IPS-18a (cell line): ENCODE data around the gene IRX1.
A peak's percentile ranks its signal among the peaks of the same experiment; 100 is the strongest.

Experiments used
- H3K27ac ChIP-seq: one replicate; pipeline ENCODE4 v1.5.1; 2013; ENCODE audit warnings: low read length
- H3K27me3 ChIP-seq: one replicate; pipeline ENCODE4 v1.6.1; 2013; ENCODE audit warnings: mild to moderate bottlenecking, low read length; ENCODE audit not compliant: control insufficient read depth, insufficient read depth
- H3K36me3 ChIP-seq: one replicate; pipeline ENCODE4 v1.6.1; 2013; ENCODE audit warnings: low read depth, low read length; ENCODE audit not compliant: control insufficient read depth
- H3K4me1 ChIP-seq: one replicate; pipeline ENCODE4 v1.6.1; 2013; ENCODE audit warnings: low read depth, low read length; ENCODE audit not compliant: control insufficient read depth
- H3K4me3 ChIP-seq: one replicate; pipeline ENCODE4 v1.5.1; 2013; ENCODE audit warnings: low read length
- H3K9ac ChIP-seq: one replicate; pipeline ENCODE4 v1.6.1; 2013; ENCODE audit warnings: mild to moderate bottlenecking, low read length, moderate library complexity
- H3K9me3 ChIP-seq: one replicate; pipeline ENCODE4 v1.6.1; 2013; ENCODE audit warnings: low read depth, low read length; ENCODE audit not compliant: control insufficient read depth

Gene IRX1

DNA sequence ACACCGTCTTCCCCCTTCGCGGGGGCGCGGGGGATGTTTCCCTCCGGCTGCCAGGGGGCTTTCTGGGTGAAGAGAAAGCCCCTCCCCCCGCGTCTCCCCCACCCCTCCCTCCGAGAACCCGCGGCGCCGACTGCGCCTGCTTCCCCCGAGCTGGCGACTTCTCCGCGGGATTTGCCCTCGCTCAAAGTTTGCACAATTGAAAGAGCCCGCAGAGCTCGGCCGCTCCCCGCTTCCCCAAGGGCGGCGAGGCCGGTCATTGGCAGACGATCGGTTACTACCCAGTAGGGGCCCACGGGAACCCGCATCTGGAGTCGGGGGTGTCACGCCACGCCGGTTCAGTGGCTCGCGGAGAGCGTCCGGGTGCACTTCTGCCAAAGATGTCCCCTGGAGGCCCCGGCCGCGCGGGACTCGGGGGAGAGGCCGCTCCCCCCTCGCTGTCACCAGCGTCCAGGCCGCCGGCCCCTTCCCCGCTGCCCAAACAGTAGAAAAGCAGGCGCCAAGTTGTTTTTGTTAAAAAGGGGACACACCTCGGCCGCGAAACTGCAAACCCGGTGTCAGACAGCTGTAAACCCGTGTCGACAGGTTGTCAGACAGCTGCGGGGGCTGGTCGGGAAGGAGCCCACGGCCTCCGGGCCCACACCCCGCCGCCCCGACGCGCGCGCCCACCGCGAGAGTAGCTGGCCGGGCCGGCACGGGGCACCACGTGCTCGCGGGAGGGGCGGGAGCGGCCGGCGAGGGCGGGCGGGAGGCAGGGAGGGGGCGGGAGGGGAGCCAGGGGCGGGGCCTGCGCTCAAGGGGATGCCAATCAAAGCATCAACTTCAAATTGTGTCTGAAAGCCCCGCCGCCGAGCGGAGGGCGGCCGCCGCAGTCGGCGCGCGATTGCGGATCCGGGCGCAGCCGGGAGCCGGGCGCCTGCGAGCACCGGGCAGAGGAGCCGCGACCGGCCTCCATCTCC, at the start of gene IRX1:
Gene IRX1, plus strand, starts transcription at position 827 of the 956 bp plus-strand sequence. CDS start 274 bp downstream, outside the sequence.
- no peak within 1 kb of the TSS for H3K27ac ChIP-seq
- peaks cover 35% of the 10 kb centered on the region for H3K4me1 ChIP-seq
- H3K9ac ChIP-seq = no peak within 1 kb of the TSS
- H3K4me3 ChIP-seq = peak within 1 kb of the TSS; percentile 55
- H3K9me3 ChIP-seq = no peaks in the 10 kb centered on the region
- H3K27me3 ChIP-seq = peaks cover 94% of the 10 kb centered on the region
- H3K36me3 ChIP-seq = no peaks in the 10 kb centered on the region

DNA sequence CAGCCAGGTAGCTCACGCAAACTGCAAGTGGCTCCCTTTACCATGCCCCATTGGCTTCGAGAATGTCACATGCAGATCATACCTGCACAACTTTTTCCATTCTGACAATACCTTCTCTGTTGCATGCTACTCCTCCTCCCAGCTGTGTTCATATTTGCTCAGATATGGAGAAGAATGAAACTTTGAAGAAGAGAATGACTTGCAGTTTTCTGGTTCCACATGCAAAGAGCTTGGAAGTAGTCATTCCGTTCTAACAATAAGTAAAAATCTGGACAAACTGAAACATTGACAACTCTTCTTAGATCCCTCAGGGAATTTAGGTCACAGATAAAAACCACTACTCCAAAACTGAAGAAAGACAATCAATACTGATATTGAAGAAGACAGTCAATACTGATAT, 49.6 kb upstream of the IRX1 start:
- H3K9ac ChIP-seq = no peak overlapping the region
- no peaks in the 10 kb centered on the region for H3K9me3 ChIP-seq
- H3K4me1 ChIP-seq = no peaks in the 10 kb centered on the region
- H3K4me3 ChIP-seq = no peak overlapping the region
- no peaks in the 10 kb centered on the region for H3K36me3 ChIP-seq
- H3K27ac ChIP-seq = no peak overlapping the region
- no peaks in the 10 kb centered on the region for H3K27me3 ChIP-seq

DNA sequence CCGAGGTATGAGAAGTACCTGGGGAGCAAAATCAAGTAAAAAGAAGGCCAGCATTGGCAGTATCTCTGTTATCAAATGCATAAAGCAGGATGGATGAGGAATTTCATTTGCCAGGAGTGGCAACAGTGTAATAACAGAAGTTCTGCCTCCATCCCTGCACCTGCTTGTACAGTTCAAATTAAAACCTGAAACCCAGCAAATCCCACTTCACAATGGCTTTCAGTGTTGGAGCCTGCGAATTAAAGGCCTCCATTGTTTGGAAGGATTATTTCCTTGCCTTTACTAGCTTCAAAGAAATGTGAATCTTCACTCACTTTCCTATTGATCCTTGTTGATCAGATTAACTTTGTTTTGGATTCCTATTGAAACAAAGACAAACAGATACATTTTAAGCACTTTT, 31.5 kb upstream of the IRX1 start:
- H3K27me3 ChIP-seq = no peaks in the 10 kb centered on the region

DNA sequence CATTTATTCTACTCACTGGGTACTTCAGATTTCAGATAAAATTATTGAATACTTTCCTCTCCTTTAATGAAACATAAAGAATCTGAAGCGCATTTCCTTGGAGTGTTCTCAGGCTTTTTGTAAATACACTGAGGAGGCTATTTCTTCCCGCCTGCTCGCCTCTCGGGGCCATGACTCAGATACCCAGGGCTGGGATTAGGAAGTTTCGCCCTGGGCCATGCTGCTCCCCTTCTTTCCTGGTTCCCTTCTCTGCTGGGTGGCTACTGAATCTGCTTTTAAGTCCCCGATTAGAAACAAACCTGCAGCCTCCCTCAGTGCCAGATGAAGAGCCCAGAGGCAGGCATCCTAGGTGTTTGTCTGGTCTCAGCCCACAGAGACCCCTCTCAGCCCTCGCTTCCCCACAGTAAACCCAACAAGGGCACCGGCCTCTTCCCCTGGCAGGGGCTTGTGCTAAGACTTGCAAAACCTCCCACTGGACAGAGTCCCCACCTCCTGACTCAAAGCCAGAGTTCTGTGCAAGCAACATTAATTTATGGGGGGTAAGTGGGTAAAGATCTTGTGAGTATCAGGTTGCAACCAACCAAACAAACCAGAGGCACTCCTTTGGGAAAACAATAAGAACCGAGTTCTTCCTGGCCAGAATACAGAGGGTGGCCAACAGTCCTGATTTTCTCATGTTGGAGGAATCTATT, 30.7 kb upstream of the IRX1 start:
- H3K36me3 ChIP-seq = no peaks in the 10 kb centered on the region
- no peak overlapping the region for H3K4me3 ChIP-seq
- no peaks in the 10 kb centered on the region for H3K4me1 ChIP-seq
- no peak overlapping the region for H3K27ac ChIP-seq
- peaks cover 3% of the 10 kb centered on the region for H3K9me3 ChIP-seq
- no peaks in the 10 kb centered on the region for H3K27me3 ChIP-seq
- no peak overlapping the region for H3K9ac ChIP-seq

More for the DNA sequence above, 31.5 kb upstream of the IRX1 start:
- Histone ChIP-seq H3K9me3 (peaks cover 5% of the 10 kb centered on the region), H3K9ac (no peak overlapping the region), H3K4me3 (no peak overlapping the region), H3K27ac (no peak overlapping the region), H3K4me1 (no peaks in the 10 kb centered on the region), H3K36me3 (no peaks in the 10 kb centered on the region)

DNA sequence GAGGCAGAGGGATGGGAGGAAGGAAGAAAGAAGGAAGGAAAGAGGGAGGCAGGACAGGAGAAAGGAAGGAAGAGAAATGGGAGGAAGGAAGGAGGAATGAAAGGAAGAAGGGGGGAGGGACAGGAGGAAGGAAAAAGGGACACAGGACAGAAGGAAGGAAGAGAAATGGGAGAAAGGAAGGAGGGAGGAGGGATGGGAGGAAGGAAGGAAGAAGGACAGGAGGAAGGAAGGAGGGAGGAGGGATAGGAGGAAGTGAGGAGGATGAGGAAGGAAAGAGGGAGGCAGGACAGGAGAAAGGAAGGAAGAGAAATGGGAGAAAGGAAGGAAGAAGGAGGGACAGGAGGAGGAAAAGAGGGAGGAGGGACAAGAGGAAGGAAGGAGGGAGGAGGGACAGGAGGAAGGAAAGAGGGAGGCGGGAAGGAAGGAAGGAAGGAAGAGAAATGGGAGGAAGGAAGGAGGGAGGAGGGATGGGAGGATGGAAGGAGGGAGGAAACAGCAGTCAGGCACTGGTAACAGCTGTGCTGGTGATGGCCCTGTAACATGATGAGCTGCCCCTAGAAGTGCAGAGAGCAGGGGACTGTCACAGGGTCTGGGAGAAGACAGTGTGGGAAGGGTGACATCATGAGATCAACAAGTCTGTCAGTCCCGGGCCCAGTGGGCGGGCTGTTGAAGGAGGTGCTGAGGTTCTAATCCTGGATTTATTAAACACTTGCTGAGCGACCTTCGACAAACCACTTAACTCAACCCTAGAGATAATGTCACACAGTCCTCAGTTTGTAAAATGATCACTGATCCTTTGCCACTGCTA, 10.7 kb upstream of the IRX1 start:
- peaks cover 53% of the 10 kb centered on the region for H3K27me3 ChIP-seq

DNA sequence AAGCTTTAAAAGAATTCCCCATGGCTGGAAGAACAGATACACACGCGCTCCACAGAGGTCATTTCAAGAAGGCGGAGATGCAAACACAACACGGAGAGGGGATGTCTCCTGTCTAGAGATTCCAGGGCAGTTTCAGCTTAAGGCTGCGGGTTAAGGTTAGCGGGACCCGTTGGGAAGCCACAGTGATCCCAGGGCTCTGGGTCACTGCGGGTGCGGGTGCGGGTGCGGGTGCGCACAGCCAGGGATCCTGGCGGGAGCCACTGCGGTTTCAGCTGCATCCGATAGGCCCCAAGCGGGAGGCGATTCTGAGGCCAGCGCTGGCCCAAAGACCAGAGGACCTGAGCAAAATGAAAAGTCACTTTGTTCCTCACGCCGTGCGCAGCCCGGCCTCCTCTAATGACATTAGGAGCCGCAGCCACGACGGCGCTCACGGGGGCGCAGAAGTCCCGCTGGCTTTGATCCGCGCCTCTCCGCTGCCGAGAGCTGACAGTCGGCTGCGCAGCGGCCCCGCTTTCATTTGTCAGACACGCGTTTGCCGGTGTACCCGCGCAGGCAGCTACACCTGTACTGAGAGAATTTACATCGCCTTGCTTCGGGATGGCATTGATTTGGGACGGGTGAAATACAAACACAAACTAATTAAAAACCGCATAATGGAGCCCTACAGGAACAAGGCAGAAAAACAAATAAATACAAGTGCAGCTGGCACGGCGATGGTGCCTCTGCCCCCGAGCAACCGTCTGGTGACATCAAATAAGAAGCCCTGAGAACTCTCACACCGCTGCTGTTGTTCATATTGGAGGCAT, 5.3 kb upstream of the IRX1 start:
- Histone ChIP-seq H3K9ac (no peak overlapping the region), H3K4me1 (peaks cover 20% of the 10 kb centered on the region), H3K27ac (no peak overlapping the region), H3K36me3 (no peaks in the 10 kb centered on the region), H3K4me3 (peak overlapping the region; percentile 49), H3K27me3 (peaks cover 98% of the 10 kb centered on the region), H3K9me3 (no peaks in the 10 kb centered on the region)

More for the DNA sequence above, 10.7 kb upstream of the IRX1 start:
- no peak overlapping the region for H3K4me3 ChIP-seq
- no peak overlapping the region for H3K9ac ChIP-seq
- H3K27ac ChIP-seq = no peak overlapping the region
- H3K9me3 ChIP-seq = no peaks in the 10 kb centered on the region
- H3K36me3 ChIP-seq = no peaks in the 10 kb centered on the region
- no peaks in the 10 kb centered on the region for H3K4me1 ChIP-seq

DNA sequence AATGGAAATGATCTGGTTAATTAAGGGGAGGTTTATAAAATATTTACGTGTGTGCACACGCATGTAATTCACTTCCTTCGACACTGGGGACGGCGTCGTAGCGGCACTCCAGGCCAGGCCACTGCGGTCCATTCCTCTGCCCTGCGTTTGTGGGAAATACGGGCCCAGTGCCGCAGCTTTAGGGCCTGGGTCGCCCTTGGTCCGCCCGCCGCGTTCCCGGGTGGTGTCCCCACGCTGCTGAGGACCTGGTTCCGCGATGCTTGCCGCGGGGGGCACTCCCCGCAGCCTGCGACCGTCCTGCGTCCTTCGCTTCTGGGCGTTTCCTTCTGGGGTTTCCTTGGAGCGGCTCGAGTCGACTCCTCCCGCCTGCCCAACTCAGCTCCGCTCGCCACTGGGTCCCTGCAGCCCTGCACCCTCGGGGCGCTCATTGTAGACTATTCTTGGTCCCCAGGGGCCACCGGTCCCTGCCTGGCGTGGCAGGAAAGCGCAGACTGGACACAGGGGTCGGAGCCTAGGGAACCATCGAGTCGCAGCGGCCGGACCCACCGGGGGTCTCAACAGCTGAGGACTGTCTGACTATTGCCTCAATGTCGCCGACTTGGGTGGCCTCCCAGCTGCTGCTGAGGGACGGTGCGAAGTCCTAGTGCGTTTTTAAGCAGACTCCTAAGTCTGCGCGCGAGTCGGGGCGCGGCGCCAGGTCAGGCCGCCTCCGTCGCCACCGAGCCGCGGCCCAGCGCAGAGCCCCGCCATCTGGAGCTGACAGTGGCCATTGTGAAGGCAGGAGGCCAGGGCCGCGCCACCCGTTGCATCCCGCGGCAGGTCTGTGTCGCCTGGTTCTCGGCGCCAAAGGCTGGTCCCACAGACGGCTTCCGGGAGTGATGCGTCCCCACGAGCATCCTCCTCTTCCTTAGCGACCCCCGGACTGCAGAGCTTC, 4.4 kb upstream of the IRX1 start:
- H3K4me1 ChIP-seq = peaks cover 20% of the 10 kb centered on the region
- peaks cover 94% of the 10 kb centered on the region for H3K27me3 ChIP-seq
- H3K9me3 ChIP-seq = no peaks in the 10 kb centered on the region
- H3K9ac ChIP-seq = no peak overlapping the region
- peak overlapping the region; percentile 49 for H3K4me3 ChIP-seq
- H3K27ac ChIP-seq = no peak overlapping the region
- H3K36me3 ChIP-seq = no peaks in the 10 kb centered on the region

DNA sequence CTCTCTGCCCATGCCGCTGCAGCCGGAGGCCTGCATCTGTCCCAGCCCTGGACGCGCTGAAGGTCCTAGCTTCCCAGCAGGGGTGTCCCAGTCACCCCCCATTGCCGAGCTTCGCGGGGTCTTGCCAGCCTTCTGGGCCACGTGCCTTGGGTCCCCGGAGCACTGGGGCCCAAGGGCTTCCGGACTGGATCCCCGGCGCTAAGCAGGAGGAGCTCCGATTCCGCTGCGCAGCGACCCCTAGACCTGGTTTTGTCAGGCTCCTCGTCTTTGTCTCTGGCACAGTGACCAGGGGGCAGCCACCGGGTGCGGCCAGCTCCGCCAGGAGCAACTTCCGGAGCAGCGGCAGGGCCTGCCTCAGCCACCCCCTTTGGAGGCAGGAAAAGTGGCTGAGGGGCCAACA, 3.3 kb upstream of the IRX1 start:
- peaks cover 94% of the 10 kb centered on the region for H3K27me3 ChIP-seq
- H3K9ac ChIP-seq = no peak overlapping the region
- peaks cover 20% of the 10 kb centered on the region for H3K4me1 ChIP-seq
- H3K36me3 ChIP-seq = no peaks in the 10 kb centered on the region
- H3K4me3 ChIP-seq = no peak overlapping the region
- H3K27ac ChIP-seq = no peak overlapping the region
- H3K9me3 ChIP-seq = no peaks in the 10 kb centered on the region

DNA sequence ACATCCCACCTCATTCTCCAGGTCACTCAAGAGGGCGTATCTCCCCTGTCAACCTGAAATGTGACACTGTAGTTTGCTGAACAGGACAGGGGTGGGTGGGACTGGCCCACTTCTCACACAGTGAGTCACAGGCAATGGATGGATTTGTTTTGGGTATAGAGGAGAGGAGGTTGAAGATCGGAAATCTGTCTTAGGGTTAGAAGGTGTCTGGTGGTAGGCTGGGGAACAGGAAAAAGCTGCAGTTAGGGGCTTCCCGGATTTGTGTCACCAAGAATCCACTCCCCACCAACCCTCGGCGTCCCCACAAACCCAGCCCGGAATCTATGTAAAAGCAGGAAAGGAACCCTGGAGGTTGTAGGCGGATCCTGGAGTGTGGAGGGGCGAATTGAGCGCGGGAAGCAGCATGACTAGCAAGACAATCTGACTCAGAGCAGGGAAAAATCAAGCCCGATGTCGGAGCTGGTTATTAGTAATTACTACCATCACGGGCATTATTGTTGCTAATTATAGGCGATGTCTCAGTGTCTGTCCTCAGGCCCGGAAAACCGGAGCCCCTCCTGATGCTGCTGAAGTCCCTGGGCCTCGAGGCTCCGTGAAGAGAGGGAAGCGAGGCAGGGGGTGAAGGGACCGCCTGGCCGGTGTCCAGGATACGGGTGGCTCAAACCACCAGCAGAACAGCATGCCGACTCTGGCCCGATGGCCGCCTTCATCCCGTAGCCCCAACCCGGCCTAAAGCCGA, 1.7 kb upstream of the IRX1 start:
- peaks cover 34% of the 10 kb centered on the region for H3K4me1 ChIP-seq
- H3K9me3 ChIP-seq = no peaks in the 10 kb centered on the region
- H3K36me3 ChIP-seq = no peaks in the 10 kb centered on the region
- H3K9ac ChIP-seq = no peak overlapping the region
- H3K27me3 ChIP-seq = peaks cover 94% of the 10 kb centered on the region
- peak overlapping the region; percentile 55 for H3K4me3 ChIP-seq
- no peak overlapping the region for H3K27ac ChIP-seq
